Stimulated activated CD4-positive, alpha-beta T cell treated with anti-CD3 and anti-CD28 coated beads, TNF-alpha, amount 100 ng/mL, for 4 hours (primary cell): ENCODE data around the gene PCGF2.

Experiments used
- DNase-seq, 3 experiments: peaks; one replicate each; pipeline ENCODE4 v3.0.0-alpha.2; 2020; ENCODE audit warnings: low read depth in 3 of 3

PCGF2 gene

DNA sequence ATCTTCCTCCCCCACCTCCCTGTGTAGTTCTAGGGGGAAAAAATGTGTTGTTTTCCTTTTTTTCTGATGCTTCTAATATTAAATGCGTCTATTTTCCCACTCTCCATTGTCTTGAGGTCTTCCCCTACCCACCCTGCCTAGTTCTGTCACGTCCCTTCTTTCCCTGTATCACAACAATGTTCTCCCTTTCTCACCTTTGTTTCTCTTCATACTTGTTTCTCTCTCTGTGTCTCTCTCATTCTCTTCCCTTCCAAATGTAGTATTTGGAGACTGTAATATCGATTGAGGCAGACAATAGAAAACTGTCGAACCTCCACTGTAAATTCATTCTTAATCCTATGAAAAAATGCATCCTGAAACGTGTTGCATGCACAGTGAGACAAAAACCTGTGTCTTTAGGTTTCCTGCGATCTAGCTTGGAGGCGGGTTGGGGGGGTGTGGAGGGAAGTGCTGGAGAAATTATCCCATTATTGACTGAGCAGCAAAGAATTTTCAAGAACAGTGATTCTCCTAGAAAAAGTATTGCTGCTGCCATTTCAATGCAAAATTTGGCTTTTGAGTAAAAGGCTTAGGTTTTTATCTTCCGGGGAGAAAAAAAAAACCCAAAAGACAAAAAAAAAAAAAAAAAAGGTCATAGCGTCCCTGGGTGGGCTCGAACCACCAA lies 3.1 kb upstream of the PCGF2 start:
- no peak for DNase-seq

DNA sequence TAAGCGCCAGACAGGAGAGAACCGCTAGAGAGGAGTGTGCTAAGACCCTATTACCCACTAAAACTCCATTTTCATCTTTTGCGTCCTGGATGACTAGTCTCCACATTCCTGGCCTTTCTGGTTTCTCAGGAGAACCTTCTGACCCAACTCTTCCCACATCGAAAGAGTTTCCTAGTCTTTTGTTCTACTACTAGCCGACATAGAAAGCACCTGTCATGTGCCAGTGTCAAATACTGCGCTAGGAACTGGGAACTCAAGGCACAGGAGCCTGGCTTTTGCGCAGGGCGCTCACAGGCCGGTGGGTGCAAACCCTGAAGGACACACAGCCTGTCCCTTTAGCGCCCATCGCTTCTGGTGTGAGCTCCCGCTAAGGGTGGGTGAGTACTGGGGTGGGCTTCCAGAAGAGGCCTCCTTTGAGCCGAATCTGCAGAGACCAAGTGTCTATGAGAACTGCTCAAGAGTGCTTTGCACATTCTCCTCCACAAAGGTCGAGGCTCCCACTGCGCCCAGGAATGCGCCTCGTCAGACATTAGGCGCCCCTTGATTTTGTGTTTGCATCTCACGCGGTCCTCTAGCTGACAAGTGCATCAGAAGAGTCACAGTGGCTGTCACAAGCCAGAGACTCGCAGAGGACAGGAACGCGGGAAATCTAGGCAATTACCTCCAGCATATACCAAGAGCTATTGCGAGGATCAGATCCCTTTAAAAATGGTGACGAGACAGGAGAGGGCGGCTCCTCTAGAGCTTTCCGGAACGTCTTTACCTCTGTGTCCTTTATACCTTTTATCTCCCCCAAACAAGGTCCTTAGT lies 2.4 kb upstream of the PCGF2 start:
- DNase-seq: no peak

DNA sequence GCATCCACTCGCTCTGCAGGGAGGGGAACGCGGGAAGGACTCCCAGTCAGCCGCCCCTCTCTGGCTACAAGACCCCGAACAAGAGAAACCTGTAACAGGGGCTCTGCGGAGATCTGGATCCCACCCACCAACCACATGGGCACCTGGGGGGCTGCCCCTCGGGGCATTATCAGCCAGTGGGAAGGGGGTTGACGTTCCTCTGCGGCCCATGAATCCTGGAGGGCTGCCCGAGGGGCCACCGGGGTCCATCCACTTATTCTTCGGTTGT lies 1.8 kb upstream of the PCGF2 start:
- no peak for DNase-seq

DNA sequence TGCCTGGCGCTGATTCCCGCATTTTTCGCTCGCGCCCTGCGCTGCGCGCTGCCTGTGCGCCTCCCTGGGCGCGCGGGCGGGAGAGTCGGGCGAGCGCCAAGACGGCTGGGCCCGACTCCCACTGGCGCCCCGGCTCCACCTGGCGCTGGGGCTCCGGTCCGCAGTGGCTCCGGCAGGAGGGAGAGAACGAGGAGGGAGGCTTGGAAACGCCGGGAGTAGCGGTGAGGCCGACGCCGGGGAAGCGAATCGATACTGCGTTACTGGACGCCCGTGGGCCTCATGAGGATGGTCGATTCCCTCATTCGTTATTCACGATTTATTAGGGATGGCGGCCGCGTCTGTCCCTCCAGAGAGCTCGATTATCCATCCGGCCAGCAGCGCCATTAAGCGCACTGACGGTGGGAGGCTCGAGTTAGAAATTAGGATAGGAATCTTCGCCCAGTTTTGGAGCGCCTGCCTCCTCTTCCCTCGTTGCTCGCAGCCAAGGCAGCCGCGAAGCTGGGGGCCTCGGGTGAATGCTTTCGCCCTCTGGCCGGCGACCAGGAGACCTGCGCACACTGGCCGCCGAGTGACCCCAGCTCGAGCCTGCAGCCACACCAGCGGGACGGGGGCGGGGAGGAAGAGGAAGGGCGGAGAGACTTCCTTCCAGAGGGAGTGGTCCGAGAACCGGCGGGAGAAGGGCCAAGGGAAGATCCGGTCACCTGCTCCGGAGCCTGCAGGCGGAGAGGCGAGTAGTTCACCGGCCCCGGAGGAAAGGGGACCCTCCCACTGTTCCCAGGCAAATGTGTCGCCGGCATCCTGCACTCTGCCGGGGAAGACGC lies 1.3 kb upstream of the PCGF2 start:
- no peak for DNase-seq

DNA sequence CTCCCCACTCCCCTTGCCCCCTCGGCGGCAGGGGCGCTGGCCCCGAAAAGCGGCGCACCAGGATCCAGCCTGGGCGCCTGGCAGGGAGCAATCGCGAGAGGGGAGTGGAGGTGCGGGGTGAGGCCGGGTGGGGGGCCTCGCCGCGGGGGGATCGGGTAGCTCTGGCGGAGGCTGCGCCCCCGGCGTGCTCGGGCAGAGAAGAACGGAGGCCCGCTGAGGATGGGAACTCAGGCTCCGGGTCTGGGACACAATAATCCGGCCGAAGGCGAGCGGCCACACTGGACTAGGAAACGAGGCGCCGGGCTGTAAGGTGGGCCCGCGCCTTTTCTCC lies 721 bp upstream of the PCGF2 start:
- no peak for DNase-seq

DNA sequence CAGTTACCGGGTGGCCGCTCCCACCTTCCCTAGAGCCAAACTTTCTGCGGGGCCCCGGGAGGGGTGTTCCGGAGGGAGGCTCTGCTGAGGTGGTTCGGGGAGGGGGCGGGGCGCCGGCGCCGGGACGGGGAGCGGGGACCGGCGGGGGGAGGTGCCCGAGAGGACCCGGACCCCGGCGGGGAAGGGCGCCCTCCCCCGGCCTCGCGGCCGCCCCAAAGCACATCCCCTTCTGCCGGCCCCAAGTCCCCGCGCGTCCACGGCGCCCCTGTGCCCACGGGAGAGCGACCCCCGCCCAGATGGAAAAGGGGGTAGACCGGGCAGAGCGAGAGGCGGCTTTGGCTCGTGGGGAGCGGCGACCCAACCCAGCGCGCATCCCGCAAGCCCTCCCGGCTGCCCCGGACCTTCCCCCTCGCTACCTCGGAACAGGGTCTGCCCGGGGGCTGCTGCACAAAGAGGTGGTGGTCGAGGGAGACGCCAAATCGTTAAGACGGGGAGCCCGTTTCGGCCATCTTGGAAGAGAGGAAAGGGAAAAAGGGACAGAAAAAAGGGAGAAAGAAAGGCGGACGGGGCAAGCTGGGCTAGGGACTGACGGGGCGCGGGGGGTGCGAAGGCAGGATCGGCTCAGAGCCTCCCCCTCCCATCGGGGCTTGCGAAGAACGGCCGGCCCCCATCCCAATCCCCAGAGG lies 530 bp downstream of the PCGF2 start:
- no peak for DNase-seq

DNA sequence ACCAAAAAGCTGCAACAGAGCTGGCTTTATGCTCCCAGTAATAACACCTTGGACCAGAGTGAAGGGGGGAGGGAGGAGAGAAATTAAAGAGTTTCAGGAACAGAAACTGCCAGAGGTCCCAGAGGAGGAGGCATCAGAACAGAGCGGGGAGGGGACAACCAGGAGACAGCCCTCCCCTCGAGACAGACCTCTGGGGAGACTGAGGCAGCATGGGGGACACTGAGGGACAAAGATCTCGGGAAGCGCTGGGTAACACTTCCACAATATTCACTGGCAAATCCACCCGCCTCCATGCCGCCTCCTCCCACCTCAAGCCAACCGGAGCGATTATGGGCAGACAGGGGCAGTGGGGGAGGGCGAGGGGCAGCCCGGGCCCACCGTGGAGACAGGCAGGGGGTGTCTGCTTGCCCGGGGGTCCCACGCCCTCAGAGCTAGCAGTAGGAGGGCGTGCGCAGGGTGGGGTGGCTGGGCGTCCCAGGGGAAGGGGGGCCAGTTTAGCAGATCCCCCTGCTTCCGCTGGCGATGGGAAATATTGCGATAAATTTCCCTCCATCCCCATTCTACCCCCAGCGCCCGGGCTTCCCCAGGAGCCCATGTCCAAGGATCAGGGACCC lies 1.2 kb downstream of the PCGF2 start:
- DNase-seq: no peak

DNA sequence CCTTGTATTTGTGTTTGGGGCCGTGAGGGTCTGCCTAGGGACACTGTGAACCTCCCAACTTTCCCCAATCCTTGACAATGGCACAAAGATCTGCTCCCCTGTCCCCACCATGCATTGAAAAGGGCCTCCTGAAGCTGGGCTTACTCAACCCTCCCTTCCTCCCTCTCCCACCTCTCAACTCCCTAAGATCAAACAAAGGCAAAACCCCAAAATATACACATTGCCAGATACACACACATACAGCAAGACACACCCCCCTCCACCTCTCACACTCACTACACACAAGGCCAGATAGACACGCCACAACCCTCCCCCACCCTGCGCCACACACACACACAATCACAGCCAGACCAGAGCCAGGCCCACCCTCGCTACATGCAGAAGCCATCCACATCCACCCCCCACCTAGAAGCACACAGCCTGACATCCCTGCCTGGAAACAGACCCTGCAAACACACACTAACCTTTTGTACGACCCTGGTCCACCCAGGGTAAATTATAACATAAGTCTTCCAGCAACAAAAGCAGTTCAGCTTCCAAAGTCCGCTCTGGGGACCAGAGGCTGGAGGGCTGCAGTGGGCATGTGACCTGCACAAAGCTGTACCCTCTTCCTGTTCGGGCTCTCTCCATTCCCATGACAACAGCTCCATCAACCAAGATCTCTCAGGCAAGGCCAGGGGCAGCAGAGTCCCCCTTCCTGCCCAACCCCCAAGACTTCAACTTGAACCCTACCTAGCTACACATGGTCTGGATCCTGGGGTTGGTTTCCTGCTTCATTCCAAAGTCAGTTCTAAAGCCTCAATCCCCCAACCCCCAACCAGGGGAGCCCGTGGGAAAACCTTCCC lies 1.9 kb downstream of the PCGF2 start:
- no peak for DNase-seq

DNA sequence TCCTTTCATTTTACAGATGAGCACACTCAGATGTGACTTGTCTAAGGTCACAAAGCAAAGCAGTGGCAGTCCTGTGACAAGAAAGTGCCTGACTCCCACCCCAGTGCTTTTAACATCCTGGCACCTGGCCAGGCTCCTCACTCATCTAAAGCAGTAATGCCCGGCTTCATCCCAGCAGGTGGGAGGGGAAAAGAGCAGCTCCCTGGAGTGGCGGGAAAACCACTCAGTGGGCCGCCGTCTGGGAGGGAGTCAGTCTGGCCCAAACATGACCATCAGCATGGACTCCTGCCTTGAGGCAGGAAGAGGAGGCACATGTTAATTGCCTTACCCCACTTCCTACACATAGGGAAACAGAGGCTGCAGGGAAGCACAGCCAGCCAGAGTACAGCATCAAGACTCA lies 2.6 kb downstream of the PCGF2 start:
- DNase-seq: no peak

DNA sequence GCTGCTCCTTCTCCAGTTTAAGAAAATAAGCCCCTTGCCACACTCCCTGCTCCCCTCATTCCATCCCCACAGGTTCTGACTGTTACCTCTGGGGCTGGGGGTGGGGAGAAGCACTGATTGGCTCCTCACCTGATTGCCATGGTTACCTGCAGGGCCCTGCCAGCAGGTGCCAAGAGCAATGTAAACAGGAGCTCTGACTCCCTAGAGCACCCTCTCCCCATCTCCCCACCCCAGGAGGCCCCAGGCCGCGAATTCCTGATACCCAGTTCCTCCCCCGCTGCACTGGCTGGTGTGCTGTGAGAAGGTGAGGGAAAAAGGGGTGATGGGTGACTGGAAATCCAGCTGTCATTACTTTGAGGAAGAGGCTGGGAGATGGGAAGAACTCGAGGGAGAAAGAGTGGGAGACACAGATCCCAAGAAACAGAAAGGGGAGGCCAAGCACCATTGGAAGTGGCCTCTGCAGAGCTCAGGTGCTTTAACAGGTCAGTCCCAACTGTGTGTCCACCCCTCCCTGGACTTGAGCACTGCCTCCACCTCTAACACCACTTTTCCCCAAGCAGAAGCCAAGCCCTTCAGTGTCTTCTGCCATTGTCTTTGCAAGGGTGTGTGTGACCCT lies 4.5 kb downstream of the PCGF2 start:
- DNase-seq: no peak

DNA sequence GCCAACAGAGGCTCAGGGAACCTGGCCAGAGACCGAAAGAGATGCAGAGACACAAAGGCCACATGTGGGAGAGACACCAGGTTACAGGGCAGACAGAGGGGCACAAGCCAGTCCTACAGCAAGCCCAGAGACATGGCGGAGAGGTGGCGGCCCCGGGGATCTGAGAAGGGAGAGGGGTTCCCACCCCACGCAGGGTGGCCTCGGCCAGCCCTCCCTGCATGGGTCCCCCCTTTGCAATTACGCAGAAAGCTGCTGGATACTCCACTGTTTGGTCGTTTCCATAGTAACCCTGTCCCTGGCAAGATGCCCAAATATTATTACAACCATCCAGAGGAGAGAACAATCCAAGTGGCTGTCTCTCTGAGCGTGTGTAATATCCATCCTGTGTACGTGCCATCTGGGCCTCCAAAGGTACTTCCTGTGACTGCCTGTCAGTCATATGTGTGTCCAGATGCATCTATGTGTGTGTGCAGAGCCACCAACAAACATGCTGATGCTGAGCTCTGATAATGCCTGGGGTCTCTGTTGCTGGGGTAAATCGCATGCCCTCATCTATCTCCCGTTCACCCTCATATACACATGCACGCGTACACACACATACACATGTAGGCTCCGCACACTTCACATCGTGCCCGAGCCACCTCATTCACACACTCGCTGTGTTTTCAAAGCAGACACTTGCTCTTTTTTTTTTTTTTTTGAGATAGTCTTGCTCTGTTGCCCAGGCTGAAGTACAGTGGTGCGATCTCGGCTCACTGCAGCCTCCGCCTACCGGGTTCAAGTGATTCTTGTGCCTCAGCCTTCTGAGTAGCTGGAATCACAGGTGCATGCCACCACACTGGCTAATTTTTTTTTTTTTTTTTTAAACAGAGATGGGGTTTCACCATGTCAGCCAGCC lies 5.5 kb downstream of the PCGF2 start:
- DNase-seq: no peak

DNA sequence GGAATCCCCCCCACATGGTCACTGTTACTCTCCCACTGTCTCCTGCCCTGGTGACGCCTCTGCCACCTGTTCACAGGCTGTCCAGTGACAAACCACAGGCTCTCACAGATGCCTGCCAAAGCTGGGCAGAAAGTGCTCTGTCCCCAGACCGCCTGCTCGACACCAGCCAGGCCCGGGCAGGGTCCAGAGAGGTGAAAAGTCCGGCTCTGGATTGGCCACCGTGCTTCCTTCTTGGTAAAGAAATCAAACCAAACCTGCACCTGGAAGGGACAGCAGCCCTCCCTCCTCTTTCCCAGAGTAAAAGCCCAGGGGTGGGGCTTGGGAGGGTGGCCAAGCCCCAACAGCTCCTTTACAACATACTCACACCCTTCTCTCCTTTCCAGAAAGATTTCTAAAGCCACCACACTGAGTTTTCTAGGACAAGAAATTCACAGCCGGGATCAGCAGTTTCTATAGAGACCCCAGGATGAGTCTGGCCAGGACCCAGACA lies 6.2 kb downstream of the PCGF2 start:
- DNase-seq: no peak

DNA sequence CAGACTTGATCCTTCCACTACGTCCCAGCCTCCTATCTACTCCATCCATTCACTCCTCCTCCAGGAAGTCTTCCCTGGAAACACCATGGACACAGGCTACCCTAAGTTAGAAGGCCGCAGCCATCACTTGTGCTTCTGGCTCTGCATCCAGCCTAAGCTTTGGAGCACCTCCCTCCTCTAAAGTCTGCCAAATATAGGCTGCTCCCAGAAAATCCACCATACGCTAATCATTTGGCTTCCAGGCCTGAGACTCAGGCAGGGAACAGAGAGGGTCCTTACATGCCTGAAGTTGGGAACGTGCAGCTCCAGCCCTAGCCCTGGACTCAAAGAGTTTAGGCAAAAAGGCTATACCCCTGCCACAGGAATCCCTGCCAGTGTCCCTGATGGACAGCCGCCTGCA lies 6.7 kb downstream of the PCGF2 start:
- DNase-seq: no peak

DNA sequence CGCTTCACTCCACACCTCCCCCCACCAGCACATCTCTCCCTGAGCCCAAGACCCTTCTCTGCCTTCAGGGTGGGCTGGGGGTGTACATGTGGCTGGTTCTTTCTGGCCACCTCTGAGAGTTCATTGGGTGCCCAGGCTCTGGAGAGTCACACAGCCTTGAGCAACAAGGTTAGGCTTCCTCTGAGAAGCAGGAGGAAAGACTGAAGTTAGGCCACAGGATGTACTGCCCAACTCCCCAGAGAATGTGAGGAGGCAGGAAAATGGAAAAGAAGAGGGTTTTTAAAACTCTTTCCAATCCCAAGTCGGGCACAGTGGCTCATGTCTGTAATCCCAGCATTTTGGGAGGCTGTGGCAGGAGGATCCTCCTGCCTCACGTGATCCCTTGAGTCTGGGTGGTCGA lies 7.3 kb downstream of the PCGF2 start:
- DNase-seq: no peak

DNA sequence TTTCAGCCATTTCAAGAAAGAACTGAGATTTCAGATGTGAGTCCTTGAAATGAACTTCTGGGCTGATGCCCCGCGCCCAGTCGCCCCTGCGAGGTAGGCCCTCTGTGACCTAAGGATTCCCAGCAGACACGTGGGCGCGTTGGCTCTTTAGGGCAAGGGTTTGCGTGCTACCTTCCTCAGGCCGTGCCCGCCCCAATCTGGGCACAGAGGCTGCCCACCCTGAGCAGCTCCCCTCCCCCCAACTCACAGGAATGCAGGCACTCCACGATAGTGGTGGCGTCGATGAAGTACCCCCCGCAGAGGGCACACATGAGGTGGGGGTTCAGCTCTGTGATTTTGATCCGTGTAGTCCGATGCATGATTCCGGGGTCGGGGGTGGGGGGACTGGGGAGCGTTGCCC lies 8.1 kb downstream of the PCGF2 start:
- DNase-seq: no peak

DNA sequence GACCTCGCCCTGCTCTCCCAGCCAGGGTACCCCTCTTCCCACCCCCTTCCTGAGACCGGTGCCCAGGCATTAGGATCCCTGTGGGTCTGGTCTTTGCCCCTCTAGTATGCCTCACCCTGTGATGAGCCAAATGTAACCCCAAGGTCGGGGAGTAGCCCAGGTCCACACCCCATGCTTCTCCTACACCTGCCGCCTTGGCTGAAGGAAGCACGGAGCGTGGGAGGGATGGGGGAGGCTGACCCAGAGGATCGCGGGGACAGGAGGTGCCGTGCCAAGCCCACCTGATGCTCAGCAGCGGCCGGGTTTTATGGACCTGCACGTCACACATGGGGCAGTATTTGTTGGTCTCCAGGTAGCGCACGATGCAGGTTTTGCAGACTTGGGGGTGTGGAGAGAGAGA lies 8.8 kb downstream of the PCGF2 start:
- DNase-seq: no peak

DNA sequence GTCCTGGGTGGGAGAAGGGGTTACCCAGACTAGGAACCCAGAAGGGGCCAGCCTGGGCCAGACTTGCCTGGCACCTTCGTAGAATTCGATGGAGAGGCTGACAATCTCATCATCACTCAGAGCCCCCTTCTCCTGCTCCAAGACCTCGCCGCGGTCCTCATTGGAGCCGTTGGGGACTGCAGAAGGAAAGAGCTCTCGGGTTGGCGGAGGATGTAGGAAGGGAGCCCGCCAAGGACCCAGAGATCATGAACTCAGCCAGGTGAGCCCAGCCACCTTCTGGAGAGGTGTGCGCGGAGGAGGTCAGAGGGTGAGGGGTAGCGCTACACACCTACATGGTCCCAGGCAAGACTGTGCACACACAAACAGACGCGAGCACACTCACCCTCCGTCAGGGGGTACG lies 9.4 kb downstream of the PCGF2 start:
- DNase-seq: no peak

DNA sequence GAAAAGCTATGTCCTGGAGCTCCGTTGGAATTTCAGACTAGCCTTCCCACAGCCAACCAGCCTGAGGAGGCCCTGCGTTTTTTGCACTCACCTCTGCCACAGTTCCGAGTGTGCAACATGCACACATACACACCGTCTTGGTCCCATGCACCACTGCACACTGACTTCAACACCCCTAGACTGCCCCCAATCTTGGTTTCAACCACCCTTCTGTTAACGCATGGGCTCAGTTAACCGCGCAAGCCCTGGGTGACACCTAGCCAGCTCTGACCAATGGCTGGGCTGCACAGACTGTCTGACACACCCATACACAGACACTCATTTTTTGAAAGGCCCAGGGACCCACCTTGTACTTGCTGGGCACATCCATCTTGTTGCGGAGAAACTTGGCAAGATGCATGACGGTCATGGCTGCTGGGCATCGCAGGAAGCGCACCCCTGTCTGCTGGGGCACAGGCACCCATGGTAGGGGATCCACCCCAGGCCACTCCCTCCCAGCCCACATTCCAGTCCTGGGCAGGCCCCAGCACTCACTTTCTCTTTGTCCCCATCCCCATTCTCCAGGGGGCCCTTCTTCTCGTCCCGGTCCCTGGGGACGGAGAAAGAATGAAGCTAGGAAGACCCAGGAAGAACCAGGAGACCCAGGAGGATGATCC lies 10.0 kb downstream of the PCGF2 start:
- no peak for DNase-seq
